Lung microvascular endothelial cell (primary cell): ENCODE data around the gene DCLK2. TPM values are rescaled to one million over a fixed set of nuclear protein-coding genes. Genes with fewer than 3 reads are reported as not detected.

Source experiments
- DNase-seq, 2 donors: peaks; one replicate each; pipeline versions ENCODE4 v3.0.0 to v3.0.0-alpha.2; 2010; ENCODE audit warnings: low read depth in 2 of 2
- total RNA-seq: library from RNA; depleted of rRNA; stranded (reverse); fragments of >200 nt; gene quantifications from 2 replicates; pipeline ENCODE4 v1.2.1, GENCODE V29; 2014

The DCLK2 gene
- total RNA-seq, 1 donor from 2014 or later = 1.2 TPM

DNA sequence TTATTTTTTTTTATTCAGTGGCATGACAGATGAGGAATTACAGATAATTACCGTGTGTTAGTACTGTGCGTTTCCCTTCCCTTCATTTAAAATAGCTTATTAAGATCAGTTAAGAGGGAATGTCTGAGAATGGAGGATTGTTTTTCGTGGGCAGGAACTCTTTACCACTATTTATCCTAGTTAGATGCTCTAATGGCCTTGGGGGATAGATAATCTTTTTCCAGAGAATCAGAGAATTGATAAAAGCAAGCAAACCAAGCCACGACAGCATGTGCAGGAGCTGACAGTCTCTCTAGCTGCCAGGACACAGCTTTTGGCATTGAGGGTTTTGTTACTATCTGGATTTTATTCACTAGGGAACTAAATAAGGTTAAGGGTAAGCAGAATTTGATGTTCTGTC is 128.7 kb downstream of the DCLK2 start:
- DNase-seq = no peak

DNA sequence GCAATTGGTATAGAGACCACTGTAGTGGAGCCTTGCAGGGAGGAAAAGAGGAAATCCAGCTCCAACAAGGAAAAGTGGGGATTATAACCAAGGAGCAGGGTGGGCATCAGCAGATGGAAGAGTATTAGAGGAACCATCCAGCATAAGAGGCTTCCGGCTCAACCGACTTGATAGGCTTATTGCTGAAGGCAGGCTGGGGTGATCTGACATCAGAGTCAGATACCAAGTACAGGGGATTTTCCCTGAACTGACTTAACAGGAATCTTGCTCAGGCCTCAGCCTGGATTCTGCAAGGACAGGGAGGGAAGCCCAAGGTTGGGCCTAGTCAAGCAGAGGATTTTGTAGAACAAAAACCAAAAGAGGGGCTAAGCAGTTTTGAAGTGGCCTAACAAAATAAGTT is 129.6 kb downstream of the DCLK2 start:
- peak in 1 of 2 donors; percentile 12 for DNase-seq

DNA sequence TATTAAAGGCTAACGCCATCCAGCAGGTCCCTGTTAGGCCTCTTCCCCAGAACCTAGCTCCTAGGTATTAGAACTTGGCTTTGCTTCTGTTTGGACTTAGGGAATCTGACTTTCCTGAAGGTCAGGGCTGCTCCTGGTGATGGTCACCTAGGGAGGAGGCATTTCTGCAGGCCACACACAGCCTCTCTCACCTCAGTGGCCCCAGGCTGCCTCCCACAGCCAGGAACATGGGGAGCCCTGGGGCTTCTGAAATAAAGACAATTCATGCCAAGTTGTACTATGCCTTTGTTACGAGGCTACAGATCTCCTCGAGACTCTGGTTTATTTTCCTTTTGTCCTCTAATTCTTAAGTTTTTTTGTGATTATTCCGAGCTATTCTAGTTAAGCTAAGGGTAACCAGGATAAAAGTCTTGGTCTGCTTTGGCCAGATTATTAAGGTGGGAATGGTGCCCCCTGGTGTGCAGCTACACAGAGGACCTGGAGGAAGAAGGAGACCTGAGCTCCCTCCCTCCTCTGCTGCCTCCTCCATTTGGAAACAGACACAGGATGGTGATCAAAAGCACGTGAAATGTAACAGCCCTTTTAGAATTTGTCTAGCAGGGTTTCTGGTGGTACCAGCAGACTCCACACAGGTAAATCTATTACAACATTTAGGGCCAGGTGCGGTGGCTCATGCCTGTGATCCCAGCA is 131.0 kb downstream of the DCLK2 start:
- peak; percentile 81 to 83 for DNase-seq

DNA sequence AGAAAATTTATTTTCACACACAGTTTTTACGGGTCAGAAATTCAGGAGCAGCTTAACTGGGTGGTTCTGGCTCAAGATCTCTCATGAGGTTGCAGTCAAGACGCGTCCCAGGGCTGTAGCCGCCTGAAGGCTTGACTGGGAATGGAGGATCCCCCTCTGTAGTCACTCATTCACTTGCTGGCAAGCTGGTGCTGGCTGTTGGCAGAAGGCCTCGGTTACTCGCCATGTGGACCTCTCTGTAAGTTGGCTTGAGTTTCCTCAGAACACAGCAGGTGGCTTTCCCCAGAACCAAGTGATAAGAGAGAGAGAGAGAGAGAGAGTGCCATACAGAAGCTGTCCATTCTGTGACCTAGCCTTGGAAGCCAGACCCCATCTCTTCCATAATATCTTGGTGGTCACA is 132.8 kb downstream of the DCLK2 start:
- DNase-seq = no peak

DNA sequence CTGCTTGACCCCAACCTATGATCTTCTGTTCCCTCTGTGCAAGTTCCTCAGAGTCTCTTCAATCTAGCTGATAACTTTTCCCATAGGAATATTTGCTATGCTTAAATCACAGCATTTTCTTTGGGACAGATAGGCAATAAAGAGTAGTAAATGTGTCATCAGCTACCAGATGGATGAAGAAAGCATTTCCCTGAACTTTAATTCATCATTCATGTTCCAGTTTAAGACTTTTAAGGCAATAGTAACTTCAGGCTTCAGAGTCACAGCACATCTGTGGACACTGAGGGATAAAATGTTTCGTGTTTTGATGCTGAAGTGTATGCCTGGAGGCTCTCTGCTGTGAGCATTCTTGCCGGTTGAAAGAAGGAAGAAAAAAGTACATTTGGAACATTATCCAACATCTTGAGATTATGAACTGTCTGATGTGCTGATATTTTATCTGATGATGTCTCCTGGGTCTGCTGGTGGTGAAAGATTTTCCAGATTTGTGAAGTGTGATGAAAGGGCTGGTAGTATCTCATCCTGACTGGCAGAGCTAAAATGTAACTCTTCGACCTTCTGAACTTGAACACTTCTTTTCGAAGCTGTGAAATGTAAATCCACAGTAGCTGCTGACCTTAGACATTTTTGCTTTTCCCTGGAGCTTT is 133.7 kb downstream of the DCLK2 start:
- no peak for DNase-seq

DNA sequence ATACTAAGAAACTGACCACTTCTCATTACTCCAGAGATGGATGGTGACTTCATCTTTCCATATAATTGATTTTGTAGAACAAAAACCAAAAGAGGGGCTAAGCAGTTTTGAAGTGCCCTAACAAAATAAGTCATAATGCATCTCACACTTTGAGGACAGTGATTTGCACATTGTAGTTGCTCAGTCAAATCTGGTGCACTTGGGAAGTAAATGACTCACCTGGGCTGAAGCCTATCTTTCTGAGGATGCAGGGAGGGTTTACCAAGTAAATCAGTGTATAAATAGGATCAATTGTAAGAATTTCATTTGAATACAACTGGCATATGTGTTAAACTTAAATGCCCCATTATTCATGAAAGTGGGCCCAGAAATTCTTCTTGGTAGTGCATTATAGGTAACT is 134.2 kb downstream of the DCLK2 start:
- no peak for DNase-seq

DNA sequence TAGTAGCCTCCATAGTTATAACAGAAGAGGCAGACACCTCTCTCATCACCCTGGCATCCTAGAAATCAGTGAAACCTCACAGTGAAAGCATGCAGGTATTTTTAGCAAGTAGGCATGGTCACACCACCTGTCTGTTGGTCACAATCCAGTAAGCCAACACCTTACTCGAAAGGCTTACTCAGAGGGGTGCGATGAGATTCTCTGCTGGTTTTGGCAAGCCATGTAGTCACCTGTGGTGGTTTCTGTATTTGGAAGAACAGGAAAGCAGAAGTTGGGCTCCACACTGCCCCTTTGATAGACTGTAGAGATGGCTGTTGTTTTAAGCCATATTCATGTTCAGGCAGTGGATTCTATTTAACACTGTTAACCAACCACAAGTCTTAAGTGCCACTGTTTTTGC is 134.7 kb downstream of the DCLK2 start:
- DNase-seq = no peak

DNA sequence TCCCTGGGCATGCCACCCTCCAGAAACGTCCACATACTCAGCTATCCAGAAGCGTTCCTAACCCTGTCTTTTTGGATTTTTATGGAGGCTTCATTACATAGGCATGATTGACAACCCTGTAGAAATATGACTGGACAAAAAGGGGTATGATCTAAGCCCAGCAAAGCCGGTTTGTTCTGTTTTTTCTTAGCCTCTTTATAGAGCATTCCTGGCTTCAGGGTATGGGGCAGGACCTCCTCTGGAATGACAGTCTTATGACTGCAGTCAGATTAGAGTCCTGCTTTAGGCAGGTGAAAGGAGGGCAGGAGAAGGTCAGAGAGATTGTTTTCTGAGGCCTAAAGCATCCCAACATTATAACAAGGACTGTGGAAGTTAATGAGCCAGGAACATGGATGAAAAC is 137.4 kb downstream of the DCLK2 start:
- DNase-seq = no peak

DNA sequence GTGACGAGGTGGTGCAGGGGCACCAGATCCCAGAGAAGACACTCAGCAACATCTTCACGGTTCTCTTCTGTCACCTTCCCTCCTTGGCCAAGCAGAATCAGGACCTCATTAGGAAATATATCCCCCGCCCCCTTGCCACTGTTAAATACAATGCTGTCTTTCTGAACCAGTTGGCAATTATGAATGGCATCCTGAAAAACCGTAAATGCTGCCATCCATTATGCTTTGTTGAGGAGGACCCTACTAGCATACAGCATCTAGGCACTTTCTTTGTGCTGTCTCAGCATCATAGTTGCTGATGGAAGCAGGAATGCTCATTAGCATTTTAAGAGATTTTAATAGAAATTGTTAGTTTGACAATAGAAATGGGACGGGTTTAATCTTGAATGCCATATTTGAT is 138.5 kb downstream of the DCLK2 start:
- no peak for DNase-seq

DNA sequence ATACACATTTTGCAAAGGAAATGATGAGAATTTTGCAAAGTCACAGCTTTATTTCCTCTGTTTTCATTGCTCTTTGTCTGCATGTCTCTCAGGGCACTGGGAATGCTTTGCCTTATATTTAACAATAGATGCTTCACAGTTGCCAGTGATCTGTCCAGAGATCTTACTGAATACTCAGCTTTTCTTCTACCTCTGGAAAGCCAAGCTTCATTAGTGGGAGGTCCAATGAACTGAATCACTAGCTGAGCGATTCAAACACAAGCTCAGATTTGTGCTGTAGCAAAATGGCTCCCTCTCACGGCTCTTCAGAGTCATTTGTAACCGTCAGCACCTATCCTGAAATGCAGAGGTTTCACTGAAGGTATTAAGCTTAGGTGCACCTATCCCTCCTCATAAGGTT is 138.9 kb downstream of the DCLK2 start:
- DNase-seq = peak; percentile 81

DNA sequence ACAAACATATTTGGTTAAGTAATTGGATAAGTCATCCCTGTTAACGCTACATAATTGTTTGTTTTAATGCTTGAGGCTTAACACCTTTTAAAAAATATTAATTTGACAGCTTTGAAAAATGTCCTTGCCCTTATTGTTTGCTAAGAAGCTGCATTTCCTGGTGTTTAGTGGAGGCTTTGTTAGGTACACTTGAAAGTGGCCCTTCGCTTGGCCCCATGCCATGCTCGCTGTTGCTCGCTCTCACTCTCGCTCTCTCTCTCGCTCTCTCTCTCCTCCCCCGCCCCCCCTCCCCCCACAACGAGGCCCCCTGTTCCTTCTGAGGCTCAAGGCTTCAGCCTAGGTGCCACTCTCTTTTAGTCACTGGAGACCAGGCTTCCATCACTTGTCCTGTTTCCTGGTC is 139.6 kb downstream of the DCLK2 start:
- DNase-seq = peak in 1 of 2 donors; percentile 9

DNA sequence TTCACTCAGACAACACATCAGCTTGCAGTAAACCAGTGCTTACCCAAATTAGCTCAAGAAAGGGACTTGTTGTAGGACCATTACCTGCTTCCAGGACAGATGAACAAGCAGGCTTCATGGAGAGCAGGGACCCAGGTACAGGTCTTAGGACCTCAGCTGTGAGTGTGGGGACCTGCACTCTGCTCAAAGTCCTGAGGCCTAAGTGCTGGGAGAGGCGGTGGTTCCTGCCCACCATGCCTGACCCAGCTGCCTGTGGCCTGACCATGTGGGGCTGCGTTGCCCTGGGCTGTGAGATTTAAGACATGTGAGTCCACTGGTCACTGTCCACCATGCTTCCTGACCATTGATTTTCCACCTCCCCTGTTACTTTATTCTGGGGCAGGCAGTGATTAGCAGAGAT is 140.2 kb downstream of the DCLK2 start:
- DNase-seq = no peak

DNA sequence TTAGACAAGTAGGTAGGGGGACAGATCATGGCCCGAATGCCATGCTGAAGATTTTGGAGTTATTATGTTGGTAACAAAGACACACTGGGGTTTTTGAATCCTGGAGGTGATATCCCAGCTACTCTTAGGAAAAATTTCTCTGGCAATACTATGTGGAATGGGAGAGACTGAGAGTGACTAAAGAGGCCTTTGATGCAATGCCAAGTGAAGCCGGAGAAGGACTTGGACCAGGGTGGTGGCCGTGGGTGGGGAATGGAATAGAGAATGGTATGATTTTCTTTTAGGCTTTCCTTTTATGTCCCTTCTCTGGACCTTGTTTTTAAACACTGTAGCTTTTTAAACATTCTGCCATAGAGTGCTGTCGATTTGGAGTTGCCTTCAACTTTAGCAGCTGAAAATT is 141.6 kb downstream of the DCLK2 start:
- no peak for DNase-seq

DNA sequence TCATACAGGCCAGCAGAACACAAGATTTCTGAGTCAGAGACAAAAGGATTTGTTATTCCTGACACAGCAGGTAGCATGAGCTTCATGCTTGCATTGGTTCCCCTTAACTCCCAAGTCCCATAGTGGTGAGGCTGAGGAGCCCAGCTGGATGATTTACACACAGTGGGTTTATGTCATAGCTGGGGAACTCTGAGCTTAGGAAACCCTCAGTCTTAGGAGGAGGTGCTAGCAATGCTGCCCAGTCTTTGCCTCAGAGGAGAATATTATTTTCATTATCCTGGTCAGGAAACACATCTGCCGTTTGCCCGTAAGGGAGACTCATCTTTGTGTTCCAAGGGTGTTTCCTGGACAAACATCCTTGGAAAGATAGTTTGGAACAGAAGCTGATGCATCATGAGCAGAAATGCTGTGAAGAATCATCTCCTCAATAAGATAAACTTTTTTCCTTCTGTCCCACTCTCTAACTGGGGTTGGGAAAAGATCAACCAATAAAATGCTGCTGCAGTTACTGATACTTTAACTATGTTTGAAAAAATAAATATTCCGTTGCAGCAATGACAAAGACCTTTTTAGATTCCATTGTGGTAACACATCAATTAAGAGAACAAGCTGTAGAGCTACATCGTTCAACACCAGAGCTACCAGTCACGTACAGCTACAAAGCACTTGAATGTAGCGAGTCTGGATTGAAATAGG is 146.8 kb downstream of the DCLK2 start:
- DNase-seq = peak; percentile 27 to 78

DNA sequence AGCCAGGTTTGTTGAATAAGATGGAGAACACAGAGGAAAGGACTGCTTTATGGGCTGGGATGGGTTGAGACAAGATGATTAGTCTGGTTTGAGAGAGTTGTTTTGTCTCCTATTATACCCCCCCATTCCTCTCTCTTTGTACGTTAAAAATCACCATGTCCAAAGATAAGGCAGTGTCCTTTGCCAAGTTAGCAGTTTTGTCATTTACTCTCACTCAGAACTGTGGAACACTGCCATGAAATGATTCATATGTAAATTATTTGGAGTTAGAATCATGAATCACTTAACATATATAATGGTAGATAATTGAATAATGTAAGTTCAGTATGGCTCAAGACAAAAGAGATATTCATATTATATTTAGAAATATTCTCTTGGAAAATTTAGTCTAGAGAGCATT is 151.3 kb downstream of the DCLK2 start:
- peak; percentile 60 to 67 for DNase-seq

DNA sequence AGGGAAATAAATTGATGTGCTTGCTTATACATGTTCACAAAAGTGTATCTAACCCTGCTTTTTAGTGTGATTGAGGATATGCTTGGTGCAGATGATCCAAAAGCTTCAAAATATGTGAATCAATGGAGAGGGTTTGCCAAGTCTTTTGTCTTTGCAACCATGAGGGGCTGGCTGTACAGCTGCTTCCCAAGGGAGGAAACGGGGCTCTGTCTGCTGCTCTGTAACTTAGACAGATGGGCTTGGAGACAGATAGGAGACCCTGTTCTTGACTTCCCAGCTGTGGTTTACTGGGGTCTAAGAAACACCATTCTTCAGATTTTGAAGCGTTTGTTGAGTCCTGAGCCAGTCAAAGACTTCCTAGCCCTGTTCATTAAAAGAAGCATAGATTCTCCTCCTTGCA is 152.3 kb downstream of the DCLK2 start:
- no peak for DNase-seq

DNA sequence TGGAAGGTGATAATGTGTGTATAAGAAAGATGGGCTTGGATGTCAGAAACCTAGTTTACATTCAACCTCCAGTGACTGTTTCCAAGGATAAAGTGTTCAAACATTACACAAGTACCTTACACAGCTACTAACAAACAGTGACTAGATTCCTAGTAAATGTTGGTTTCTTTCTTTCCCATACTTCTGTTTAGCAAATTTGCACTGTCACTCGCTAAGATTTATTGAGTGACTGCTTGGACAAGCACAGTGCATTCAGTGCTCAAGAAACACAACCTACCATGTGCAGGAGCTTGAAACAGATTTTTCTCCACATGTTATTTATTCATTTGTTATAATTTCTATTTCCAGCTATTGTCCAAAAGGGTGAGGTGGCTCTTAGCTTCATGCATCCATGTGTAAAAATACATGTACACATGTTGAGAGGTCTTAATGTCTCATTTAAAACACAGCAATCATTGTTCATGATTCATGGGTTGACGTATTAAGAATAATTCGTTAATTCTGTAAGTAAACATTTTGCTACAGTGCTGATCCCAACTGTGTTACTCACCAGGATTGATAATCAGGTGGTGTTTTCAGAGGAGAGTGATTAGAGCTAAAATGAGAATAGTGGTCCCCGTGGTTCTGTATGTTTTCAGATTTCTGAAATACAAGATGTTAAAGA is 153.0 kb downstream of the DCLK2 start:
- peak in 1 of 2 donors; percentile 55 for DNase-seq

DNA sequence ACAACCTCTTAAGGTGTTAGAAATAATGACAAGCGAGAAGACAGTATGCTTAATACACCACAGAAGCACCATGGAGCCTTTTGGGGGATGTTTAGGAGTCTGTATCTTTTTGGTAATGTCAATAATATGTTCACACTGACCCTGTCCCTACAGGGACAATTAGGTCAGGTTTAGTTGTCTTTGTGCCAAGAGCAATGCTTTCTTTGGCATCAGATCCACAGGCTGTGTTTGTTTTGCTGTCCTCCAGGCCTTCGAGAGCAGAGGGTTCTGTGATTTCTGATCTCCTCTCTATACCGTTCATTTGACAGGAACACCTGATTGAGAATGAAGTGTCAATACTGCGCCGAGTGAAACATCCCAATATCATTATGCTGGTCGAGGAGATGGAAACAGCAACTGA is 153.8 kb downstream of the DCLK2 start:
- DNase-seq = peak; percentile 59 to 89

DNA sequence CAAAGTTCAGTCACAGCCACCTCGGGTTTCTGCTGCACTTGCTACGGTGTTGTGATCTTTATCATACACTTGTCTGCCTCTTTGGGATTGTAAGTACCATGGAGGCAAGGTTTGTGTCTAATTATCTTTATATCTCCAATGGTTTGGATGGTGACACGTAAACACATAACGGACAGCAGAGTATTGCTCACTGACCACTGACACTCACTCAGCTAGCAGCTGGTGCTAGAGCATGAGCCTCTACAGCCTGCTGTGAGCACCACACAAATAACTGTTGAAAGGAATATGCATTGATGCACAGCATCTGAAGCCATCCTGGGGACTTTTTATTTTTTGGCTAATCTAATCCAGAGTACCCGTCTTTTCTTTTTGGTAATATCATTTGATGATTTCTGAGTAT is 156.0 kb downstream of the DCLK2 start:
- DNase-seq = no peak

DNA sequence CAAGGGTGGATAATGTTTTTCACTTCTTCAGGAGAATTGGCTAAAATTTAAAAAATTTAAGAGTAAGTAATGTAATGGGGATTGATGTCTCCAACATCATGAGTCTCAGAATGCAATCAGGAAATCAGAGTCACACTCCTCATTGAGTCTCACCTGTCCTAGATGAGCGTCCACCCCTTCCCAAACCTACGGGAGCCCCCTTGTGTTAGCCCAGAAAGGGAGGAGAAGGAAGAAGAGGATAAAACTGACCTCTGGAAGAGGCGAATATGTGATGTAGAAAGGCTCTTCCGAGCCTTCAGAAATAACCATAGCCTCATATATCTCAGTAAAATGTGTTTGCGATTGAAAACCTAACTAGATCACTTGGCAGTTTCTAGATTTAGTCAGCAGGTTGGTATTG is 157.1 kb downstream of the DCLK2 start:
- DNase-seq = no peak

DNA sequence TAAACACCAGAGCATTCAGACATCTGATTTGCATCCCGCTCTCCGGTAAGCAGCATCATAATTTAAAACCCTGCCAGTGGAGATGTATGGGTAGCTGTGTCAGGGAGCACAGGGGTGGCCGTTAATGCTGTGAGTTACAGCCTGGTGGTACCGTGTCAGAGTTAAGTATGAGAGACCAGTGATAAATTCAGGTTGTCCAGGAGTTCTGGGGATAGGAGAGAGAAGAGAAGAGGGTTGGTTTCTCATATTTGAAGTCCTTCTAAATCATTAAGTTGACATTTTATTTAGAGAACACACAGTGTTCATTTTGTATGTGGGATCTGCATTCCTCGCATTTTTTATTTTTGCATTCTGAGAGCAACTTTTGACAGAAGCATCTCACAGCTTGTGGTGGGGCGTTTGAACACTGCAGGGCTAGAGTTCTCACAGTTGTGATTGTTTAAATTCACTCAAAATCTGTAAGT is 157.6 kb downstream of the DCLK2 start:
- DNase-seq = no peak

DNA sequence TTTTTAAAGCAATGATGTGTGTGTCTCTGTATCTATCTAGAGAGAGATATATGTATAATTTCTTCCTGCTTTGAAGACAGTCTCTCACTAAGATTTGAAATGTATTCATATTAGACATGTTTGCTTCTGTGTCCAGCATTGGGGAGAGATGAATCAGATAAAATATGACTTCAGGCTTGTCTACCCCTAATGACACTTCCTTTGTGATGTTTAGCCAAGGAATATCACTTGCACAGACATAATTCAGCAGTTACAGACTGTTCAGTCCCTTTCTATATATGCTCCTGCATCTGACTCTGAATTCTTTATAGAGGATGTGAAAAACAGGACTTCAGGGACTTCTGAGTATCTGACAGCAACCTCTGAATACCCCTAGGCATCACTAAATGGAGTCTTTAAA is 158.4 kb downstream of the DCLK2 start:
- peak in 1 of 2 donors; percentile 68 for DNase-seq
